ENCODE measurements around the gene GULP1.

The GULP1 gene

GRCh38 chr2:188320861-188321260 lies 29.2 kb downstream of the GULP1 start:
- no peaks in the 10 kb centered on the region for H3K36me3 ChIP-seq (ENCODE audit: control insufficient read depth in 5 of 5, insufficient read depth in 5 of 5, low read length in 5 of 5)
- H3K4me3 ChIP-seq (ENCODE audit: low read depth in 1 of 5, low read length in 5 of 5), result no peak overlapping the region
- no peak overlapping the region for H3K27ac ChIP-seq (ENCODE audit: low read depth, low read length)
- H3K9me3 ChIP-seq (ENCODE audit: control insufficient read depth in 5 of 5, low read length in 5 of 5), result peaks cover 0 to 4% (median 0%) of the 10 kb centered on the region in 5 donors
- no peaks in the 10 kb centered on the region for H3K27me3 ChIP-seq (ENCODE audit: control insufficient read depth in 5 of 5, insufficient read depth in 4 of 5, low read length in 5 of 5)
- H3K9ac ChIP-seq (ENCODE audit: low read length in 5 of 5), result no peak overlapping the region
- no peaks in the 10 kb centered on the region for H3K4me1 ChIP-seq (ENCODE audit: control insufficient read depth in 5 of 5, insufficient read depth in 5 of 5, low read length in 5 of 5)

- Histone ChIP-seq H3K36me3 (ENCODE audit: control insufficient read depth in 5 of 5, insufficient read depth in 5 of 5, low read length in 5 of 5) (no peaks in the 10 kb centered on the region), H3K4me3 (ENCODE audit: low read depth in 1 of 5, low read length in 5 of 5) (no peak overlapping the region), H3K9ac (ENCODE audit: low read length in 5 of 5) (no peak overlapping the region), H3K27ac (ENCODE audit: low read depth, low read length) (no peak overlapping the region), H3K4me1 (ENCODE audit: control insufficient read depth in 5 of 5, insufficient read depth in 5 of 5, low read length in 5 of 5) (peaks cover 0 to 5% (median 0%) of the 10 kb centered on the region in 5 donors), H3K9me3 (ENCODE audit: control insufficient read depth in 5 of 5, low read length in 5 of 5) (no peaks in the 10 kb centered on the region), H3K27me3 (ENCODE audit: control insufficient read depth in 5 of 5, insufficient read depth in 4 of 5, low read length in 5 of 5) (no peaks in the 10 kb centered on the region)
These were observed 31.2 kb downstream of the GULP1 start for GRCh38 chr2:188322569-188323551.

GRCh38 chr2:188324067-188324466 lies 32.4 kb downstream of the GULP1 start:
- no peak overlapping the region for H3K9ac ChIP-seq (ENCODE audit: low read length in 5 of 5)
- H3K27me3 ChIP-seq (ENCODE audit: control insufficient read depth in 5 of 5, insufficient read depth in 4 of 5, low read length in 5 of 5), result no peaks in the 10 kb centered on the region
- peaks cover 0 to 5% (median 0%) of the 10 kb centered on the region in 5 donors for H3K4me1 ChIP-seq (ENCODE audit: control insufficient read depth in 5 of 5, insufficient read depth in 5 of 5, low read length in 5 of 5)
- no peak overlapping the region for H3K27ac ChIP-seq (ENCODE audit: low read depth, low read length)
- no peaks in the 10 kb centered on the region for H3K9me3 ChIP-seq (ENCODE audit: control insufficient read depth in 5 of 5, low read length in 5 of 5)
- no peaks in the 10 kb centered on the region for H3K36me3 ChIP-seq (ENCODE audit: control insufficient read depth in 5 of 5, insufficient read depth in 5 of 5, low read length in 5 of 5)
- no peak overlapping the region for H3K4me3 ChIP-seq (ENCODE audit: low read depth in 1 of 5, low read length in 5 of 5)

GRCh38 chr2:188326290-188326668 lies 34.6 kb downstream of the GULP1 start:
- Histone ChIP-seq H3K27me3 (ENCODE audit: control insufficient read depth in 5 of 5, insufficient read depth in 4 of 5, low read length in 5 of 5) (no peaks in the 10 kb centered on the region), H3K4me3 (ENCODE audit: low read depth in 1 of 5, low read length in 5 of 5) (no peak overlapping the region), H3K36me3 (ENCODE audit: control insufficient read depth in 5 of 5, insufficient read depth in 5 of 5, low read length in 5 of 5) (no peaks in the 10 kb centered on the region), H3K4me1 (ENCODE audit: control insufficient read depth in 5 of 5, insufficient read depth in 5 of 5, low read length in 5 of 5) (peaks cover 0 to 5% (median 0%) of the 10 kb centered on the region in 5 donors), H3K9me3 (ENCODE audit: control insufficient read depth in 5 of 5, low read length in 5 of 5) (no peaks in the 10 kb centered on the region), H3K27ac (ENCODE audit: low read depth, low read length) (no peak overlapping the region), H3K9ac (ENCODE audit: low read length in 5 of 5) (no peak overlapping the region)

GRCh38 chr2:188326669-188327301 lies 35.1 kb downstream of the GULP1 start:
- no peak overlapping the region for H3K27ac ChIP-seq (ENCODE audit: low read depth, low read length)
- H3K27me3 ChIP-seq (ENCODE audit: control insufficient read depth in 5 of 5, insufficient read depth in 4 of 5, low read length in 5 of 5), result no peaks in the 10 kb centered on the region
- peaks cover 0 to 5% (median 0%) of the 10 kb centered on the region in 5 donors for H3K4me1 ChIP-seq (ENCODE audit: control insufficient read depth in 5 of 5, insufficient read depth in 5 of 5, low read length in 5 of 5)
- no peaks in the 10 kb centered on the region for H3K36me3 ChIP-seq (ENCODE audit: control insufficient read depth in 5 of 5, insufficient read depth in 5 of 5, low read length in 5 of 5)
- H3K9me3 ChIP-seq (ENCODE audit: control insufficient read depth in 5 of 5, low read length in 5 of 5), result no peaks in the 10 kb centered on the region
- H3K4me3 ChIP-seq (ENCODE audit: low read depth in 1 of 5, low read length in 5 of 5), result no peak overlapping the region
- no peak overlapping the region for H3K9ac ChIP-seq (ENCODE audit: low read length in 5 of 5)

- H3K36me3 ChIP-seq (ENCODE audit: control insufficient read depth in 5 of 5, insufficient read depth in 5 of 5, low read length in 5 of 5), result no peaks in the 10 kb centered on the region
- no peak overlapping the region for H3K4me3 ChIP-seq (ENCODE audit: low read depth in 1 of 5, low read length in 5 of 5)
- H3K4me1 ChIP-seq (ENCODE audit: control insufficient read depth in 5 of 5, insufficient read depth in 5 of 5, low read length in 5 of 5), result peaks cover 0 to 5% (median 0%) of the 10 kb centered on the region in 5 donors
- H3K27me3 ChIP-seq (ENCODE audit: control insufficient read depth in 5 of 5, insufficient read depth in 4 of 5, low read length in 5 of 5), result no peaks in the 10 kb centered on the region
- H3K27ac ChIP-seq (ENCODE audit: low read depth, low read length), result no peak overlapping the region
- no peak overlapping the region for H3K9ac ChIP-seq (ENCODE audit: low read length in 5 of 5)
- no peaks in the 10 kb centered on the region for H3K9me3 ChIP-seq (ENCODE audit: control insufficient read depth in 5 of 5, low read length in 5 of 5)
These were observed 36.0 kb downstream of the GULP1 start for GRCh38 chr2:188327518-188328213.

- Histone ChIP-seq H3K9ac (ENCODE audit: low read length in 5 of 5) (no peak overlapping the region), H3K4me3 (ENCODE audit: low read depth in 1 of 5, low read length in 5 of 5) (no peak overlapping the region), H3K4me1 (ENCODE audit: control insufficient read depth in 5 of 5, insufficient read depth in 5 of 5, low read length in 5 of 5) (peaks cover 0 to 5% (median 0%) of the 10 kb centered on the region in 5 donors), H3K27ac (ENCODE audit: low read depth, low read length) (no peak overlapping the region), H3K27me3 (ENCODE audit: control insufficient read depth in 5 of 5, insufficient read depth in 4 of 5, low read length in 5 of 5) (no peaks in the 10 kb centered on the region), H3K36me3 (ENCODE audit: control insufficient read depth in 5 of 5, insufficient read depth in 5 of 5, low read length in 5 of 5) (no peaks in the 10 kb centered on the region), H3K9me3 (ENCODE audit: control insufficient read depth in 5 of 5, low read length in 5 of 5) (no peaks in the 10 kb centered on the region)
These were observed 36.7 kb downstream of the GULP1 start for GRCh38 chr2:188328419-188328818.

- H3K9ac ChIP-seq (ENCODE audit: low read length in 5 of 5), result no peak overlapping the region
- no peaks in the 10 kb centered on the region for H3K9me3 ChIP-seq (ENCODE audit: control insufficient read depth in 5 of 5, low read length in 5 of 5)
- H3K4me1 ChIP-seq (ENCODE audit: control insufficient read depth in 5 of 5, insufficient read depth in 5 of 5, low read length in 5 of 5), result peaks cover 0 to 10% (median 0%) of the 10 kb centered on the region in 5 donors
- H3K27me3 ChIP-seq (ENCODE audit: control insufficient read depth in 5 of 5, insufficient read depth in 4 of 5, low read length in 5 of 5), result no peaks in the 10 kb centered on the region
- H3K36me3 ChIP-seq (ENCODE audit: control insufficient read depth in 5 of 5, insufficient read depth in 5 of 5, low read length in 5 of 5), result no peaks in the 10 kb centered on the region
- no peak overlapping the region for H3K27ac ChIP-seq (ENCODE audit: low read depth, low read length)
- H3K4me3 ChIP-seq (ENCODE audit: low read depth in 1 of 5, low read length in 5 of 5), result no peak overlapping the region
These were observed 38.8 kb downstream of the GULP1 start for GRCh38 chr2:188330316-188331053.

GRCh38 chr2:188332619-188333018 lies 40.9 kb downstream of the GULP1 start:
- H3K9ac ChIP-seq (ENCODE audit: low read length in 5 of 5), result no peak overlapping the region
- no peaks in the 10 kb centered on the region for H3K9me3 ChIP-seq (ENCODE audit: control insufficient read depth in 5 of 5, low read length in 5 of 5)
- H3K36me3 ChIP-seq (ENCODE audit: control insufficient read depth in 5 of 5, insufficient read depth in 5 of 5, low read length in 5 of 5), result no peaks in the 10 kb centered on the region
- no peak overlapping the region for H3K4me3 ChIP-seq (ENCODE audit: low read depth in 1 of 5, low read length in 5 of 5)
- no peaks in the 10 kb centered on the region for H3K27me3 ChIP-seq (ENCODE audit: control insufficient read depth in 5 of 5, insufficient read depth in 4 of 5, low read length in 5 of 5)
- H3K27ac ChIP-seq (ENCODE audit: low read depth, low read length), result no peak overlapping the region
- peaks cover 0 to 5% (median 0%) of the 10 kb centered on the region in 5 donors for H3K4me1 ChIP-seq (ENCODE audit: control insufficient read depth in 5 of 5, insufficient read depth in 5 of 5, low read length in 5 of 5)
